GM21825 (cell line): ENCODE results near the gene SLC1A5.

Experiments
- ATAC-seq: cut with Tn5 transposase; IDR thresholded peaks from one replicate; pipeline ENCODE4 v1.9.1; 2021; ENCODE audit warnings: mild to moderate bottlenecking, moderate library complexity; ENCODE audit not compliant: unreplicated experiment

The SLC1A5 gene

DNA sequence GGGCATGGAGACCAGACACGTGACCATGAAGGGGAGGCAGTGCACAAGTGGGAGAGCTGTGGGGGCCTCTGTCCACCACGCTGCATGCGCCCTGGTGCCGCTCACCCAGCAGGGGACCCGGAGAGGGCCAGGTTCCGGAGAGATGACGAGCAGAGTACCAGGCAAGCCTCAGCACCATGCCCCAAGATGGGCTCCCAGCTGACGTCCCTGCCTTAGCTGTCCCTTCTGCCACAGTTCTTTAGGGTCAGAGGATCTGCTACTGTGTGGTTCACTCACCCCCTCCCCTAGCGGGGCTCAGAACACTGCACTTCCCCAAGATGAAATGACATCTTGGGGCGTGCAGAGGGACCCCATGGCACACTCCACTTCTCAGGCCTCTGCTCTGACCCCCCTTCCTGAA, 61.8 kb downstream of the SLC1A5 start:
- ATAC-seq: no peak

DNA sequence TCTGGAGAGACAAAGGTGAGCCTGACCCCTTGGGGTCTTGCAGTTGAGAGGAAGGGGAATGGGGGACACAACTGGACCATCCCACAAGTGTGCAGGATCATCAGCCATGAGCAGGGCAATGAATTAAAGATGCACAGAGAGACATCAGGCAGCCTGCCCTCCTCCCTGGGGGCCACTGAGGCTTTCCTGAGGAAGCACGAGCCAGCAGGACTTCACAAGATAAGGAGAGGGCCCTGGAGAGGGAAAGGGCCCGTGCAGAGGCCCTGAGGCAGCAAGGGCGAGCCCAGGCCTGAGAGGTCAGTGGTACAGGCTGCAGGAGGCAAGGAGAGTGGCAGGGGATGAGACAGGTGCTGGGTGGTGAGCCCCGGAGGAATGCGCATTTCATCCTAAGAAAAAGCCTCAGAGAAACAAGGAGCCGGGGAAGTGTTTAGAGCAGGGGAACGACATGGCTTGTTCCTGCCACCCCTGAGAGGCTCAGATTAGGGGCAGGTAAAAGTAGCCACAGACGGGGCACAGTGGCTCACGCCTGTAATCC, 62.5 kb downstream of the SLC1A5 start:
- no peak for ATAC-seq

GRCh38 chr19:46725036-46725820, 63.2 kb downstream of the SLC1A5 start:
- no peak for ATAC-seq
